IMR-90 (cell line): Measurements from ENCODE around the gene KIAA0825. TPM values are rescaled to one million over a fixed set of nuclear protein-coding genes. Genes with fewer than 3 reads are reported as not detected.

Source experiments
- ATAC-seq: fragments of 200-7000 bp; cut with Tn5 transposase; 2 replicates; pipeline ENCODE4 v1.9.1; 2020; ENCODE audit warnings: low read depth, mild to moderate bottlenecking, moderate library complexity
- BruUV-seq: library from RNA; stranded (reverse); fragments of 400-500 nt; replicated peaks from 2 replicates; lab custom pipeline; 2021; lab: Mats Ljungman, UMichigan
- CTCF ChIA-PET: fragments of 300-600 bp; formaldehyde crosslinking; extraction: SDS; loops from one replicate; lab custom pipeline; 2021; ENCODE audit warnings: antibody characterized with exemption; lab: Yijun Ruan, JAX
- POLR2A ChIA-PET: fragments of 300-600 bp; sonication (Branson Sonifier 250); formaldehyde crosslinking; loops from one replicate; lab custom pipeline; 2022; ENCODE audit warnings: antibody characterized with exemption; ENCODE audit not compliant: unreplicated experiment; lab: Charles Lee
- DNase-seq: peaks from one replicate; pipeline ENCODE4 v3.0.0; 2013
- H2AFZ ChIP-seq: replicated peaks from 2 replicates; pipeline ENCODE3; 2013; ENCODE audit warnings: low read length, mild to moderate bottlenecking; ENCODE audit not compliant: poor library complexity
- H2AK5ac ChIP-seq: 2 replicates; pipeline ENCODE4 v1.6.1; 2013; ENCODE audit warnings: low read depth, low read length, inconsistent platforms
- H2AK9ac ChIP-seq: replicated peaks from 2 replicates; pipeline ENCODE3; 2013; ENCODE audit warnings: mild to moderate bottlenecking, low read depth, low read length, moderate library complexity; ENCODE audit not compliant: poor library complexity
- H2BK120ac ChIP-seq: 2 replicates; pipeline ENCODE4 v1.6.1; 2013; ENCODE audit warnings: low read depth, low read length, inconsistent platforms
- H2BK15ac ChIP-seq: 3 replicates; pipeline ENCODE4 v1.6.1; 2013; ENCODE audit warnings: low read depth, low read length, inconsistent platforms
- H2BK20ac ChIP-seq: 2 replicates; pipeline ENCODE4 v1.6.1; 2013; ENCODE audit warnings: low read depth, mild to moderate bottlenecking, inconsistent platforms, low read length, moderate library complexity
- H2BK5ac ChIP-seq: 2 replicates; pipeline ENCODE4 v1.6.1; 2013; ENCODE audit warnings: mild to moderate bottlenecking, low read depth, low read length, inconsistent platforms; ENCODE audit not compliant: poor library complexity, severe bottlenecking
- H3K14ac ChIP-seq: replicated peaks from 2 replicates; pipeline ENCODE4 v1.6.1; 2013; ENCODE audit warnings: low read depth, low read length, inconsistent platforms
- H3K18ac ChIP-seq: 2 replicates; pipeline ENCODE4 v1.6.1; 2013; ENCODE audit warnings: low read depth, low read length, control low read depth
- H3K23ac ChIP-seq: 2 replicates; pipeline ENCODE4 v1.6.1; 2013; ENCODE audit warnings: low read depth, low read length, inconsistent platforms
- H3K27ac ChIP-seq: 2 replicates; pipeline ENCODE4 v1.5.1; 2013; ENCODE audit warnings: mild to moderate bottlenecking, control low read depth, low read length; ENCODE audit not compliant: insufficient read depth
- H3K27me3 ChIP-seq: 2 replicates; pipeline ENCODE4 v1.6.1; 2013; ENCODE audit warnings: low read length; ENCODE audit not compliant: control insufficient read depth, insufficient read depth
- H3K36me3 ChIP-seq: 2 replicates; pipeline ENCODE4 v1.6.1; 2013; ENCODE audit warnings: low read length, mixed read lengths; ENCODE audit not compliant: control insufficient read depth, insufficient read depth
- H3K4ac ChIP-seq: 2 replicates; pipeline ENCODE4 v1.6.1; 2013; ENCODE audit warnings: low read depth, low read length, inconsistent platforms
- H3K4me1 ChIP-seq: 2 replicates; pipeline ENCODE4 v1.6.1; 2013; ENCODE audit warnings: low read length, mixed read lengths; ENCODE audit not compliant: control insufficient read depth, insufficient read depth
- H3K4me2 ChIP-seq: 2 replicates; pipeline ENCODE4 v1.6.1; 2013; ENCODE audit warnings: low read depth, mild to moderate bottlenecking, control low read depth, low read length, moderate library complexity
- H3K4me3 ChIP-seq: 2 replicates; pipeline ENCODE4 v1.5.1; 2013; ENCODE audit warnings: low read depth, mild to moderate bottlenecking, control low read depth, low read length, moderate library complexity; ENCODE audit not compliant: insufficient read depth
- H3K56ac ChIP-seq: 2 replicates; pipeline ENCODE4 v1.6.1; 2013; ENCODE audit warnings: low read length, inconsistent platforms; ENCODE audit not compliant: insufficient read depth; ENCODE audit errors: extremely low read depth
- H3K79me1 ChIP-seq, 2 experiments: 2 replicates each; pipeline ENCODE4 v1.6.1; 2013; ENCODE audit warnings: low read length in 2 of 2, inconsistent platforms in 1 of 2, low read depth in 1 of 2
- H3K9ac ChIP-seq: 2 replicates; pipeline ENCODE4 v1.6.1; 2013; ENCODE audit warnings: low read depth, low read length, control low read depth
- H3K9me1 ChIP-seq: 2 replicates; pipeline ENCODE4 v1.6.1; 2013; ENCODE audit warnings: low read length, inconsistent platforms; ENCODE audit not compliant: insufficient read depth
- H3K9me3 ChIP-seq: 2 replicates; pipeline ENCODE4 v1.6.1; 2013; ENCODE audit warnings: low read length; ENCODE audit not compliant: control insufficient read depth, insufficient read depth
- H4K20me1 ChIP-seq: 2 replicates; pipeline ENCODE4 v1.6.1; 2013; ENCODE audit warnings: low read length, inconsistent platforms; ENCODE audit not compliant: insufficient read depth
- H4K5ac ChIP-seq: 2 replicates; pipeline ENCODE4 v1.6.1; 2013; ENCODE audit warnings: mild to moderate bottlenecking, low read depth, low read length, control low read depth
- H4K8ac ChIP-seq, 2 experiments: 2 replicates each; pipeline ENCODE4 v1.6.1; 2013; ENCODE audit warnings: low read depth in 2 of 2, low read length in 2 of 2, control low read depth in 1 of 2, inconsistent platforms in 1 of 2
- H4K91ac ChIP-seq: 2 replicates; pipeline ENCODE4 v1.6.1; 2013; ENCODE audit warnings: low read depth, low read length, inconsistent platforms; ENCODE audit not compliant: insufficient read depth
- BHLHE40 ChIP-seq: fragments of 150-350 bp; IDR thresholded peaks from 2 replicates; pipeline ENCODE4 v1.6.1; 2016; ENCODE audit warnings: mild to moderate bottlenecking, low read depth, low read length
- CHD1 ChIP-seq: IDR thresholded peaks from 2 replicates; pipeline ENCODE4 v1.6.1; 2012; ENCODE audit warnings: low read depth, low read length, improper control_type of control experiment
- MAFK ChIP-seq: IDR thresholded peaks from 2 replicates; pipeline ENCODE4 v1.6.1; 2012; ENCODE audit warnings: low read depth, low read length, improper control_type of control experiment
- MAZ ChIP-seq: IDR thresholded peaks from 2 replicates; pipeline ENCODE4 v1.6.1; 2012; ENCODE audit warnings: low read depth, mild to moderate bottlenecking, low read length, improper control_type of control experiment, moderate library complexity, borderline replicate concordance
- MXI1 ChIP-seq: IDR thresholded peaks from 2 replicates; pipeline ENCODE4 v1.6.1; 2012; ENCODE audit warnings: low read depth, mild to moderate bottlenecking, low read length, moderate library complexity, borderline replicate concordance
- POLR2A ChIP-seq: IDR thresholded peaks from 2 replicates; pipeline ENCODE4 v1.6.1; 2012; ENCODE audit warnings: mild to moderate bottlenecking, low read depth, low read length
- RFX5 ChIP-seq: IDR thresholded peaks from 2 replicates; pipeline ENCODE4 v1.8.0; 2012; ENCODE audit warnings: low read depth, mild to moderate bottlenecking, low read length, moderate library complexity
- SMC3 ChIP-seq: fragments of 150-350 bp; IDR thresholded peaks from 2 replicates; pipeline ENCODE4 v1.6.1; 2016; ENCODE audit warnings: low read depth, mild to moderate bottlenecking, antibody characterized with exemption, low read length, moderate library complexity
- WGBS, 2 experiments: methylation state at CpG; one replicate each; pipeline versions ENCODE4 v1.1.5 to v1.1.7; 2013; ENCODE audit warnings: missing lambda C conversion rate in 2 of 2; ENCODE audit not compliant: insufficient read length in 1 of 2; ENCODE audit errors: extremely low coverage in 2 of 2; 5-methylcytosine and 5-hydroxymethylcytosine counted together
- dilution Hi-C: fragments of 300-500 bp; cut with HindIII; formaldehyde crosslinking; loops from one replicate; pipeline ENCODE4 v1.14.3; 2018; ENCODE audit warnings: low sequenced_read_pairs; ENCODE audit not compliant: unreplicated experiment
- in situ Hi-C: fragments of 300-500 bp; cut with MboI; formaldehyde crosslinking; loops from 3 replicates; pipeline ENCODE4 v1.14.3; 2019; ENCODE audit warnings: low sequenced_read_pairs, inconsistent platforms, mixed read lengths
- intact Hi-C: fragments of 100-400 bp; cut with micrococcal nuclease; formaldehyde crosslinking; loops from 2 replicates; pipeline ENCODE4 v1.10.0; 2022
- polyA plus RNA-seq, 3 experiments: library from polyadenylated mRNA; depleted of rRNA; stranded (reverse); fragments of >200 nt; gene quantifications; 2 replicates each; pipeline ENCODE4 v1.2.3, GENCODE V29; 2012; ENCODE audit warnings: low replicate concordance in 1 of 3
- total RNA-seq: library from RNA; depleted of rRNA; stranded (reverse); fragments of >200 nt; gene quantifications from 2 replicates; pipeline ENCODE4 v1.2.3, GENCODE V29; 2012
- TF ChIP-seq, protein P1 (sequence below): fragments of 150-350 bp; IDR thresholded peaks from 2 replicates; pipeline ENCODE4 v1.6.1; 2016; ENCODE audit warnings: low read depth, mild to moderate bottlenecking, low read length, moderate library complexity, borderline replicate concordance

KIAA0825 gene
- total and polyA plus RNA-seq, 2 of the 4 experiments (the other 2 are of a cell fraction): 0.46 to 1.8 TPM

DNA sequence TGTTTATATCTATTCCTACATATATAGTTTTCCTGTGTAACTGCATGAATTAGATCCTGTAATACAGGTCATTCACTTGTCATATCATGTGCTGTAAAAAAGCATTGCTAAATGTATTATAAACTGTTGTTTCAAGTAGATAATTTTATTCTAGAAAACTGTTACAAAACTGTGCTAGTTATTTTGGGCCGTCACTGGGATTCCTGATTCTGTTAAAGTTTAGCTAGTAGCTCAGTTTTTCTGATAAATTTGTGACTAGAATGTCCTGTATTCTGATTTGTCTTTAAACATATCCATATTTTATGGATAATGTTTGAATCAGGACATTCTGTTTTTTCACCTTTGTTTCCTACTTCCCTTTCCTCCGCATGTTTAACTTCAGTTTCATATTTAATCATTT, 5.5 kb upstream of the KIAA0825 start:
- Histone ChIP-seq H2AK5ac (no peak overlapping the region), H3K9ac (no peak overlapping the region), H3K4me2 (no peak overlapping the region), H2BK5ac (no peak overlapping the region), H3K27ac (no peak overlapping the region), H4K5ac (no peak overlapping the region), H2BK20ac (no peak overlapping the region), H3K36me3 (no peaks in the 10 kb centered on the region), H4K20me1 (no peaks in the 10 kb centered on the region), H4K8ac (no peak overlapping the region), H3K4me1 (peaks cover 2% of the 10 kb centered on the region; the same call in 1 of the 2 replicates), H2BK15ac (no peak overlapping the region), H3K4me3 (no peak overlapping the region), H3K9me3 (no peaks in the 10 kb centered on the region), H4K91ac (no peak overlapping the region), H3K4ac (no peak overlapping the region), H2BK120ac (no peak overlapping the region), H3K23ac (no peak overlapping the region), H2AK9ac (no peak overlapping the region), H3K9me1 (0 out of 2 replicates have a peak, but pooled peaks cover 2% of the 10 kb centered on the region), H3K18ac (no peak overlapping the region), H3K14ac (no peak overlapping the region), H2AFZ (no peak overlapping the region), H3K56ac (no peak overlapping the region), H3K79me1 (peaks cover 5 to 24% of the 10 kb centered on the region in 2 experiments; a peak in 3 of 4 replicates), H3K27me3 (no peaks in the 10 kb centered on the region)
- DNase-seq (no peak), ATAC-seq (no peak)
- POLR2A ChIA-PET: no interaction called here
- TF ChIP-seq CHD1 (no peak), MAFK (no peak), SMC3 (no peak), MAZ (no peak), POLR2A (no peak), RFX5 (no peak), BHLHE40 (no peak), MXI1 (no peak)
- TF ChIP-seq, protein P1, sequence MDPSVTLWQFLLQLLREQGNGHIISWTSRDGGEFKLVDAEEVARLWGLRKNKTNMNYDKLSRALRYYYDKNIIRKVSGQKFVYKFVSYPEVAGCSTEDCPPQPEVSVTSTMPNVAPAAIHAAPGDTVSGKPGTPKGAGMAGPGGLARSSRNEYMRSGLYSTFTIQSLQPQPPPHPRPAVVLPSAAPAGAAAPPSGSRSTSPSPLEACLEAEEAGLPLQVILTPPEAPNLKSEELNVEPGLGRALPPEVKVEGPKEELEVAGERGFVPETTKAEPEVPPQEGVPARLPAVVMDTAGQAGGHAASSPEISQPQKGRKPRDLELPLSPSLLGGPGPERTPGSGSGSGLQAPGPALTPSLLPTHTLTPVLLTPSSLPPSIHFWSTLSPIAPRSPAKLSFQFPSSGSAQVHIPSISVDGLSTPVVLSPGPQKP: no peak
- intact Hi-C loops (no loop called here), in situ Hi-C loops (no loop called here), dilution Hi-C loops (no loop called here)
- CTCF ChIA-PET: interaction anchor here (0.5 to 1.0 kb wide), 2 partner anchors 8 to 1071 kb away, joined by 3 to 7 read pairs; no protein-coding TSS in a partner anchor
- WGBS, 2 experiments: no CpG with 5 or more reads among the region's 2 CpGs
- BruUV-seq: no TSS peak
